ENCODE data around the gene ARSA.

Gene ARSA

DNA sequence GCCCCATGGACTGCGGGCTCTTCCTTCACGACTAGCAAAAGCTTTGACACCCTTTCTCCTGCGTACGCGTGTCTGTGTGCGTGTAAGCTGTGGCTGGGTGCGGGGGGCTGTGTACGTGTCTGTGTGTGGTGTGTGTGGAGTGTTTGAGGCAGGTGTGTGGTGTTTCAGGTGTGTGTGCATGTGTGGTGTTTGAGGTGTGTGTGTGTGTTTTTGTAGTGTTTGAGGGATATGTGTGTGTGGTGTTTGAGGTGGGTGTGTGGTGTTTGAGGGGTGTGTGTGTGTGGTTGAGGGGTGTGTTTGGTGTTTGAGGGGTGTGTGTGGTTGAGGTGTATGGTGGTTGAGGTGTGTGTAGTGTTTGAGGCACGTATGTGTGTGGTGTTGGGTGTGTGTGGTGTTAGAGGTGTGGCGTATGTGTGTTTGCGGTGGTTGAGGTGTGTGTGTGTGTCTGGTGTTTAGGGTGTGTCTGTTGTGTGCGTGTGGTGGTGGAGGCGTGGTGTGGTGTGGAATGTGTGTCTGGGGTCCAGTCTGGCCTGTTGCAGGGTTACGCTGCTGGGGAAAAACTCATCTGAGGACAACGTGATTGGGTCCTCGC is 687 bp upstream of the ARSA start:
- DNase-seq (ENCODE audit: low read depth), result no peak
- TF ChIP-seq, protein P1, sequence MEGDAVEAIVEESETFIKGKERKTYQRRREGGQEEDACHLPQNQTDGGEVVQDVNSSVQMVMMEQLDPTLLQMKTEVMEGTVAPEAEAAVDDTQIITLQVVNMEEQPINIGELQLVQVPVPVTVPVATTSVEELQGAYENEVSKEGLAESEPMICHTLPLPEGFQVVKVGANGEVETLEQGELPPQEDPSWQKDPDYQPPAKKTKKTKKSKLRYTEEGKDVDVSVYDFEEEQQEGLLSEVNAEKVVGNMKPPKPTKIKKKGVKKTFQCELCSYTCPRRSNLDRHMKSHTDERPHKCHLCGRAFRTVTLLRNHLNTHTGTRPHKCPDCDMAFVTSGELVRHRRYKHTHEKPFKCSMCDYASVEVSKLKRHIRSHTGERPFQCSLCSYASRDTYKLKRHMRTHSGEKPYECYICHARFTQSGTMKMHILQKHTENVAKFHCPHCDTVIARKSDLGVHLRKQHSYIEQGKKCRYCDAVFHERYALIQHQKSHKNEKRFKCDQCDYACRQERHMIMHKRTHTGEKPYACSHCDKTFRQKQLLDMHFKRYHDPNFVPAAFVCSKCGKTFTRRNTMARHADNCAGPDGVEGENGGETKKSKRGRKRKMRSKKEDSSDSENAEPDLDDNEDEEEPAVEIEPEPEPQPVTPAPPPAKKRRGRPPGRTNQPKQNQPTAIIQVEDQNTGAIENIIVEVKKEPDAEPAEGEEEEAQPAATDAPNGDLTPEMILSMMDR (IDR thresholded peaks at IDR 0.05; ENCODE audit: insufficient read depth, low read depth, low read length, missing control alignments), result no peak
- peak overlapping the region; percentile 69 for H3K4me3 ChIP-seq (ENCODE audit: low read depth, low read length)

DNA sequence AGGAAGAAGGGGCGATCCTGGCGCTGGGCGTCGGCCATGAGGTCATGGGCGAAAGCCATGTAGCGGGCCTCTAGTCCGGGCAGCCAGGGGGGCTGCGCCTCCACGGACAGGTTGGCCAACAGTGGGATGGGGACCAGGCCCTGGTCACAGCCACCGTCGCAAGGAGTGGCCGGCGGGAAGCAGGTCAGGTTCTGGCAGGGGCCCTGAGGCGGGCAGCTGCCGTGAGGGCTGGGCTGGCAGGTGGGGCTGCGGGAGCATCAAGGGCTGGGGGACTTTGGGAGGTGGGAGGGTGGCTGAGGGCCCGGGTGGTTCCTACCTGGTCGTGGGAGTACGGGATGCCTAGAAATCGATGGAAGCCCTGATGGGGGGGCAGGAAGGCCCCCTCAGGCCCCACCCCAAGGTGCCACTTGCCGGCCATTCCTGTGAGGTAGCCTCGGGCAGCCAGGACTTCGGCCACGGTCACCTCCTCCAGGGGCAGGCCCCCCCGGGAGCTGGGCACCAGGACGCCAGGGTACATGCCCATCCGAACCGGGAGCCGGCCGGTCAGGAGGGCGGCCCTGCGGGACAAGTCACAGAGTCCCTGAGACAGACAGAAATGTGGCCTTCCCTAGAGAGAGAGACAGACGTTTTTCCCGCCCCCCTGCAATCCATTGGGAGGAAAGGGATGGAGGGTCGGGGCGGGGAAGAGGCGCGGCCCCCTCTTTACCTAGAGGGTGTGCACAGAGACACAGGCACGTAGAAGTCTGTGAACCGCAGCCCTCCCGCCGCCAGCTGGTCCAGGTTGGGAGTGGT is 906 bp downstream of the ARSA start:
- DNase-seq (ENCODE audit: low read depth), result no peak
- TF ChIP-seq, protein P1 (IDR thresholded peaks at IDR 0.05; ENCODE audit: insufficient read depth, low read depth, low read length, missing control alignments), result no peak
- peak overlapping the region; percentile 98 for H3K4me3 ChIP-seq (ENCODE audit: low read depth, low read length)

DNA sequence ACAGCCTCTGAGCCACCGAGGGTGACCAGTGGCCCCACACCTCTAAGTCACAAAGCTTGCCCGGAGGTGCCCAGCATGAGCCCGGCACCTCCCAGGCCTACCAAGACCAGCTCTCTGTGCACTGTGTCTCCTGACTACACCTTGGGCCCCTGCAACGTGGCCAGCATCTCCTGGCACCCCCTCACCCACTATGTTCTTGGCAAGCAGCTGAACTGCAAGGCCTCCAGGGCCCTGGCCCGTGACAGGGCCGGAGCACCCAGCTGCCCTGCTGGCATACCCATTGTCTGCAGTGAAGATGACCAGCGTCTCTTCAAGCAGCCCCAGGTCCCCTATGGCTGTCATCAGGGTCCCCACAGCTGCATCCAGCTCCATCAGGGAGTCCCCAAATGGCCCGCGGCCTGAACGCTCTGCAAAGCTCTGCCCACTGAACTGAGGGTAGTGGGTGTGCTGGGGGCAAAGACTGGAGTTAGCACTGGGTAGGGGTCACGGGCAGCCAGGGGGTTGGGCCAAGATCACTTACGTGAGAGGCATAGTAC is 1.6 kb downstream of the ARSA start:
- TF ChIP-seq, protein P1 (IDR thresholded peaks at IDR 0.05; ENCODE audit: insufficient read depth, low read depth, low read length, missing control alignments), result no peak
- no peak overlapping the region for H3K4me3 ChIP-seq (ENCODE audit: low read depth, low read length)
- no peak for DNase-seq (ENCODE audit: low read depth)

DNA sequence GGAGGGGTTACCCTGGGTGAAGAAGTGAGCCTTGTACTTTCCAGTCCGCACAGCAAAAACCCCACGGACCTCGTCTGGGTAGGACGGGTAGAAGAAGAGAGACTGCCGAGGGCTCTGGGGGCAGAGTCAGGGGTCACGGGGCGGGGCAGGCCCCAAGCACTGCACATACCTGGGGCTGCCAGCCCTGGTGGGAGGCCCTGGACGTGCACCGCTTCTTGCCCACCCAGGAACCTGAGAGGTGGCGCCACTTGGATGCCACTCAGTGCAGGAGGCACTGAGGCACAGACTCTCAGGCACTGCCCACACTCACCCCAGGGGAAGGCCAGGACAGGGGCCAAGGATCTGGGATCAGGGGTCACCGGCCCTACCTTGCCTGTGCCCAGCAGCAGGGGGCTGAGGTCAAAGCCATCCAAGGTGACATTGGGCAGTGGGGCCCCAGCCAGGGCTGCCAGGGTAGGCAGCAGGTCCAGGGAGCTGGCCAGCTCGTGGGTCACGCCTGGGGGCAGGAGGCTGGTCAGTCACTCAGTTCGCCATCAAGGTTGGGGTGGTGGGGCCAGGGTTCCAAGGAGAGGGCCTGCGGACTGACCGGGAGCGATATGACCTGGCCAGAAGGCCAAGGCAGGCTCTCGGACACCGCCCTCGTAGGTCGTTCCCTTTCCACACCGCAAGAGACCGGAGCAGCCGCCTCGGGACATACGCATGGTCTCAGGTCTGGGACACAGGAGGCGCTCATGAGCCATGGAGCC is 2.2 kb downstream of the ARSA start:
- no peak for DNase-seq (ENCODE audit: low read depth)
- TF ChIP-seq, protein P1 (IDR thresholded peaks at IDR 0.05; ENCODE audit: insufficient read depth, low read depth, low read length, missing control alignments), result no peak
- H3K4me3 ChIP-seq (ENCODE audit: low read depth, low read length), result no peak overlapping the region

DNA sequence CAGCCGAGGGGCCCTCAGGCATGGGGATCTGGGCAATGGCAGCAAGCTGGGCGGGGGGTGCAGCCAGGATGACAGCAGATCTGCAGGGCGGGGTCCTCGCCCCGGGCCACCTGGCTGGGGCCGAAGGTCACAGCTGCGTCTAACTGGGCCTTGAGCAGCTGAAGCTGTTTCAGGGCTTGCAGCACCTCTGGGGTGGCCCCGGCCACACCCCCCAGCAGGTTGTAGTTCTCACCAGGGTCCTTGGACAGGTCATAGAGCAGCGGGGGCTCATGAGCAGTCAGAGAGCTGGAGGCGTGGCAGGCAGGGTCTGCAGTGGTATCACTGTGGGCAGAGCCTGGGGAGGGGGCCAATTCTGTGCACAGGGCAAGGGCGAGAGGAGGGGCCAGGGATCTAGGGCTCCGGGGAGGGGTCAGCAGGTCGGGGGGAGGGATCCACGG is 2.8 kb downstream of the ARSA start:
- no peak overlapping the region for H3K4me3 ChIP-seq (ENCODE audit: low read depth, low read length)
- no peak for DNase-seq (ENCODE audit: low read depth)
- TF ChIP-seq, protein P1 (IDR thresholded peaks at IDR 0.05; ENCODE audit: insufficient read depth, low read depth, low read length, missing control alignments), result no peak

DNA sequence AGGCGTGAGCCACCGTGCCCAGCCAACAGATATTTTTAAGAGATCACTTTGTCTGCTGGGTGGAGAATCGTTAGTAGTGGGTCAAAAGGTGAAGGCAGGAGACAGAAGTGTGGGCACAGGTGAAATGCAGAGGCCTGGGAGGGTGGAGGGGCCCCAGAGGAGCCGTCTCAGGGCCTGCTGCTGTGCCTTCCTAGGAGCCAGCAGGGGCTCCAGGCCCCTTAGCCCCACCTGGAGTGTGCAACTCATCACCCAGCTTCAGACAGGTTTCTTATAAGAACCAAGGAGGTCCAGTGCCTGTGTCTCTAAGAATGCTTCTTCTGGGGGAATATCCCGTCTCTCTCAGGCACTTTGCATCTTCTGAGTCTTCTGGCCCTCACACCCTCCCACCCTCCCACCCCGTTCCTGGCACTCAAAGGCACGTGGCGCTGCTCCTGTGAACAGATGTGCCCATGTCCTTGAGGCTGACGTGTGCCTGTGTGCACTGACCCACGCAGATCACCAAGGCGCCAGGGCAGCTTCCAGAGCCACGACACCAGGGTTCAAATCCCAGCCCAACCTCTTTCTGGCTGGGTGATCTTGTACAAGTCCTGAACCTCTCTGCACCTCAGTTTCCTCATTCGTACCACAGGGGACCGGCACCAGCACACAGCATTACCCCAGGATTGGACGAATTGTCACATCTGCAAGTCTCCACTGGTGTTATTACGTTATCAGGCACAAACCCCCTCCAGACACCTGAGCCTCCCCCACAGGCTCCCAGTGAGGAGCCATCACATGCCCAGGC is 3.4 kb downstream of the ARSA start:
- no peak overlapping the region for H3K4me3 ChIP-seq (ENCODE audit: low read depth, low read length)
- TF ChIP-seq, protein P1 (IDR thresholded peaks at IDR 0.05; ENCODE audit: insufficient read depth, low read depth, low read length, missing control alignments), result no peak
- no peak for DNase-seq (ENCODE audit: low read depth)

All from GM12865 (cell line).